Loucy (cell line): ENCODE results near the gene ISM2.

Experiments used
- H2AFZ ChIP-seq: fragments of 200-600 bp; sonication (generic); 2 replicates; pipeline ENCODE4 v1.6.0; 2016; ENCODE audit warnings: antibody characterized with exemption, mild to moderate bottlenecking, low read length, moderate library complexity
- H3F3A ChIP-seq: fragments of 200-600 bp; 2 replicates; pipeline ENCODE4 v1.6.0; 2016; ENCODE audit warnings: antibody characterized with exemption, low read depth, mild to moderate bottlenecking
- H3K27me3 ChIP-seq: fragments of 200-600 bp; sonication (generic); 2 replicates; pipeline ENCODE4 v1.6.1; 2014; ENCODE audit warnings: low read length, mild to moderate bottlenecking; ENCODE audit not compliant: insufficient read depth, poor library complexity, severe bottlenecking
- H3K36me3 ChIP-seq: fragments of 200-600 bp; sonication (generic); 2 replicates; pipeline ENCODE4 v1.6.1; 2016; ENCODE audit warnings: low read length; ENCODE audit not compliant: insufficient read depth
- H3K4me1 ChIP-seq: fragments of 200-600 bp; sonication (generic); 2 replicates; pipeline ENCODE4 v1.5.1; 2014; ENCODE audit warnings: low read length, mild to moderate bottlenecking; ENCODE audit not compliant: insufficient read depth, poor library complexity, severe bottlenecking
- H3K4me2 ChIP-seq: fragments of 200-600 bp; sonication (generic); 2 replicates; pipeline ENCODE4 v1.6.0; 2014; ENCODE audit warnings: antibody characterized with exemption, low read length, low read depth, mild to moderate bottlenecking; ENCODE audit not compliant: poor library complexity, severe bottlenecking
- H3K4me3 ChIP-seq: fragments of 200-600 bp; sonication (generic); 2 replicates; pipeline ENCODE4 v1.5.1; 2014; ENCODE audit warnings: low read length, mild to moderate bottlenecking, mixed read lengths; ENCODE audit not compliant: poor library complexity, severe bottlenecking
- H3K79me2 ChIP-seq: fragments of 200-600 bp; sonication (generic); 2 replicates; pipeline ENCODE4 v1.6.1; 2014; ENCODE audit warnings: low read length; ENCODE audit not compliant: insufficient read depth
- H3K9ac ChIP-seq: fragments of 200-600 bp; sonication (generic); 2 replicates; pipeline ENCODE4 v1.6.0; 2014; ENCODE audit warnings: mild to moderate bottlenecking, low read depth, low read length, moderate library complexity; ENCODE audit not compliant: poor library complexity, severe bottlenecking
- H3K9me2 ChIP-seq: fragments of 200-600 bp; sonication (generic); replicated peaks from 2 replicates; pipeline ENCODE4 v1.6.1; 2016; ENCODE audit warnings: low read depth, low read length, mixed read lengths
- H3K9me3 ChIP-seq: fragments of 200-600 bp; sonication (generic); 2 replicates; pipeline ENCODE4 v1.6.1; 2014; ENCODE audit warnings: mild to moderate bottlenecking, antibody characterized with exemption, low read length, low read depth; ENCODE audit not compliant: insufficient read depth
- H4K20me1 ChIP-seq: fragments of 200-600 bp; sonication (generic); 2 replicates; pipeline ENCODE4 v1.6.0; 2014; ENCODE audit warnings: antibody characterized with exemption, low read length, mild to moderate bottlenecking; ENCODE audit not compliant: insufficient read depth, poor library complexity, severe bottlenecking
- CTCF ChIP-seq: fragments of 200-600 bp; sonication (generic); conservative IDR thresholded peaks from 2 replicates; pipeline ENCODE4 v1.5.1; 2014; ENCODE audit warnings: mild to moderate bottlenecking, antibody characterized with exemption, low read length
- EZH2phosphoT487 ChIP-seq: fragments of 200-600 bp; IDR thresholded peaks from 2 replicates; pipeline ENCODE4 v1.6.1; 2018; ENCODE audit warnings: antibody characterized with exemption, mild to moderate bottlenecking, moderate library complexity, borderline replicate concordance

The ISM2 gene

GRCh38 chr14:77490347-77490986, 8.1 kb downstream of the ISM2 start:
- Histone ChIP-seq H3K4me3 (no peak overlapping the region), H2AFZ (no peak overlapping the region), H3K9me2 (no peaks in the 10 kb centered on the region), H3K36me3 (no peaks in the 10 kb centered on the region), H3K4me1 (no peaks in the 10 kb centered on the region), H3K79me2 (no peaks in the 10 kb centered on the region), H3K9ac (no peak overlapping the region), H3K4me2 (no peak overlapping the region), H3F3A (no peaks in the 10 kb centered on the region), H3K27me3 (no peaks in the 10 kb centered on the region), H4K20me1 (no peaks in the 10 kb centered on the region), H3K9me3 (no peaks in the 10 kb centered on the region)
- no peak for TF ChIP-seq CTCF
- no peak for TF ChIP-seq EZH2phosphoT487

- TF ChIP-seq EZH2phosphoT487 (no peak), CTCF (no peak)
- Histone ChIP-seq H3K4me3 (no peak overlapping the region), H3K9me3 (no peaks in the 10 kb centered on the region), H3K27me3 (no peaks in the 10 kb centered on the region), H4K20me1 (no peaks in the 10 kb centered on the region), H2AFZ (no peak overlapping the region), H3K36me3 (no peaks in the 10 kb centered on the region), H3K79me2 (no peaks in the 10 kb centered on the region), H3K9me2 (no peaks in the 10 kb centered on the region), H3F3A (no peaks in the 10 kb centered on the region), H3K9ac (no peak overlapping the region), H3K4me2 (no peak overlapping the region), H3K4me1 (no peaks in the 10 kb centered on the region)
These were observed 9.6 kb downstream of the ISM2 start for GRCh38 chr14:77489041-77489440.

GRCh38 chr14:77488558-77488957, 10.1 kb downstream of the ISM2 start:
- Histone ChIP-seq H3K4me2 (no peak overlapping the region), H3K9me2 (no peaks in the 10 kb centered on the region), H3F3A (no peaks in the 10 kb centered on the region), H3K36me3 (no peaks in the 10 kb centered on the region), H2AFZ (no peak overlapping the region), H3K79me2 (no peaks in the 10 kb centered on the region), H3K9me3 (no peaks in the 10 kb centered on the region), H3K4me1 (no peaks in the 10 kb centered on the region), H3K4me3 (no peak overlapping the region), H3K27me3 (no peaks in the 10 kb centered on the region), H3K9ac (no peak overlapping the region), H4K20me1 (no peaks in the 10 kb centered on the region)
- no peak for TF ChIP-seq EZH2phosphoT487
- no peak for TF ChIP-seq CTCF
